Stimulated activated CD4-positive, alpha-beta T cell treated with anti-CD3 and anti-CD28 coated beads, Interleukin-4, amount 100 ng/mL, for 1 hour (primary cell): ENCODE data around the gene SOX13.

Experiments used
- DNase-seq: peaks from one replicate; pipeline ENCODE4 v3.0.0-alpha.2; 2020

The SOX13 gene

GRCh38 chr1:204108312-204109141 lies 35.6 kb downstream of the SOX13 start:
- DNase-seq = no peak

GRCh38 chr1:204110894-204111633 lies 38.1 kb downstream of the SOX13 start:
- DNase-seq = no peak

DNA sequence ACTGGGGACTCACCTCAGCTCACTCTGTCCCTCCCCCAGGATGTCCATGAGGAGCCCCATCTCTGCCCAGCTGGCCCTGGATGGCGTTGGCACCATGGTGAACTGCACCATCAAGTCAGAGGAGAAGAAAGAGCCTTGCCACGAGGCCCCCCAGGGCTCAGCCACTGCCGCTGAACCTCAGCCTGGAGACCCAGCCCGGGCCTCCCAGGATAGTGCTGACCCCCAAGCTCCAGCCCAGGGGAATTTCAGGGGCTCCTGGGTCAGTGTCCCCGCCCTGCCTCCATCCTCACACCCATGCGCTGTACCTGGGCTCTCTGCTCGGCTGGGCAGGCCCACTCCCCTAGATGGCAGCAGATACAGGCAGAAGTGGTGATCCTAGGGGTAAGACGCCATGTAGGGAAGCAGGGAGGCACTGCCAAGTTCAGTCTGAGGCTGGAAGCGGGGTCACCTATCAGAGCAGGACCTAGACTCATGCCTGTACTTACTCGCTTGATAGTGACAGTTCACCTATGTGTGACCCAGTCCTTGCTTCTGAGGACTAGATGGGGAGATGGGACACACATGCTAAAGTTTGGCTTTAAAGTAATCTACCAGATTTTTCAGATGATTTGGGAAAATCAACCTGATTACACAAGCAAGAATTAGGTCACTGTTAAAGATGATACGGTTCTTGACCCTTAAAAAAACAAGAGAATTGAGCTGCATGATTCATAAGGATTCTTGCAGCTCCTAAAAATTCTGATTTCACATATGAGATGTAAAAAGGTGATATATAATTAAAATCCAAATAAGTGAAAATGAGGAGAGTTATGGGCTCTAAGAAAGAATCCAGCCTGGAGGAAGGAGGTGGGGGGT lies 40.2 kb downstream of the SOX13 start:
- DNase-seq = no peak

DNA sequence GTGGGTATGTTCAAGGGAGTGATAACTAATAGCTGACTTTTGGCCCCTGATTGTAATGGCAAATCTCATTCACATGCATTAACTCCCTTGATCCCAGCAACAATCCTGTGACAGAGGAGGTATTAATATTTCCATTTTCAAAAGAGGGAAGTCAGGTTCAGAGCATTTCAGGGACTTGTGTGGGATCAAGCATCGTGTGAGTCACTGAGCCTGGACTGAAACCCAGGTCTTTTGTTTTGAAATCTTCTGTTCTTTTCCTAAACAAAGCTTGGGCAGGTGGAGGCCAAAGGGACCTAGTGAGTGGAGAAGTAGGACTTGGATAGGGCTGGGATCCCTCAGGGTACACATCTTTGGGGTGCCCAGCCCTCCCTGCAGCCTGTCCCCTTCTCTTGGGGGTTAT lies 41.0 kb downstream of the SOX13 start:
- DNase-seq = no peak

GRCh38 chr1:204114606-204115005 lies 41.7 kb downstream of the SOX13 start:
- DNase-seq = no peak

GRCh38 chr1:204115116-204115515 lies 42.2 kb downstream of the SOX13 start:
- no peak for DNase-seq

DNA sequence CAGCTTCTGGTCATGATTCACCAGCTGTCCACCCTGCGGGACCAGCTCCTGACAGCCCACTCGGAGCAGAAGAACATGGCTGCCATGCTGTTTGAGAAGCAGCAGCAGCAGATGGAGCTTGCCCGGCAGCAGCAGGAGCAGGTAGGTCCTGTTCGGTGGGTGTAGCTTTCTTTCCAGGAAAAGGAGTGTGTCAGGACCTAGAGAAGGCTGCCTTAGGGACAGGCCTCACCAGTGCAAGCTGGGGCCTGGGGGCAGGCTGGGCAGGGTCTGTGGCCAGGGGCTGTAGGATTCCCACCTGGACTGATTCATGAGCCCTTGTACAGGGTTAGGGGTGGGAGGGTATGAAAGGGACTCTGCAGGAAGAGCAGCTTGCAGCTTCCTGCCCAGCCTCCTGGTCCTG lies 43.6 kb downstream of the SOX13 start:
- no peak for DNase-seq

DNA sequence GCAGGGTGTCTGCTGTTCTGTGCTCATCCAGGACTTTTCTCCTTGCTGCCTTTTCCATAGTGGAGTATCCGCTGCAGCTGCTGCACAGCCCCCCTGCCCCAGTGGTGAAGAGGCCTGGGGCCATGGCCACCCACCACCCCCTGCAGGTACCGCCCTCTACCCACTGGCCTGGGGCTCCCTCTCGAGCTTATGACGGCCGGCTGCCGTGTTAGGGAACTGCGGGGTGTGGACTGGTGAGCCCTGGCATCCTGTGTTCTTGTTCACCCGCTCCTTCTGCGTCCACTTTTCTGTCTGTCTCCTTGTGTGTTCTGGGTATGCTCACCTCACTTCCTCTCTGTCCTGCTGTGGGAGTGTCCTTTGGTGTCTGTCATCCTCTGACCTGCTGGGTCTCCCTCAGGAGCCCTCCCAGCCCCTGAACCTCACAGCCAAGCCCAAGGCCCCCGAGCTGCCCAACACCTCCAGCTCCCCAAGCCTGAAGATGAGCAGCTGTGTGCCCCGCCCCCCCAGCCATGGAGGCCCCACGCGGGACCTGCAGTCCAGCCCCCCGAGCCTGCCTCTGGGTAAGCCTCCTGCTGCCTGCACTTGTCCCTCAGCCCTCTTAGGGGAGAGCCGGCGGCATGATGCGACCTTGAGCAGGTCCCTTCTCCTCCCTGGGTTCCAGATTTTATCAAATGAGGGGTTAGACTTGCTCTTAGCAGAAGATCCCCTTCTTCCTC lies 49.1 kb downstream of the SOX13 start:
- no peak for DNase-seq

DNA sequence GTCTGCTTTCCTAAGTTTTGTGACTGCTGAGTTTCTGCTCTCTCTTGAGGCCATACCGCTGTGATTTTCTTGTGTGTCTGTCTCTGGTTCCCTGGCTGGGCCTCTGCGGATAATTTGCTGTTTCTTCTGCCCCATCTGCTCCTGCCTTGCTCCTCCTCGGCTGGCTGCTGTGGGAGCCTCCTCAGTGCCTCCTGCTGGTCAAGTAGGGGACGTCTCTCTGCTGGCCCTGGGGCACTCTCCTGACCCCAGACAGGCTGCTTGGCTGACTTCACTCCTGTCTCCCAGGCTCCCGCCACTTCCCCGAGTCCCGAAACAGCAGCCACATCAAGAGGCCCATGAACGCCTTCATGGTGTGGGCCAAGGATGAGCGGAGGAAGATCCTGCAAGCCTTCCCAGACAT lies 50.5 kb downstream of the SOX13 start:
- no peak for DNase-seq

- no peak for DNase-seq
Observed at GRCh38 chr1:204124639-204125038, 51.7 kb downstream of the SOX13 start.

- DNase-seq = no peak
Observed at GRCh38 chr1:204125759-204126351, 52.9 kb downstream of the SOX13 start.

DNA sequence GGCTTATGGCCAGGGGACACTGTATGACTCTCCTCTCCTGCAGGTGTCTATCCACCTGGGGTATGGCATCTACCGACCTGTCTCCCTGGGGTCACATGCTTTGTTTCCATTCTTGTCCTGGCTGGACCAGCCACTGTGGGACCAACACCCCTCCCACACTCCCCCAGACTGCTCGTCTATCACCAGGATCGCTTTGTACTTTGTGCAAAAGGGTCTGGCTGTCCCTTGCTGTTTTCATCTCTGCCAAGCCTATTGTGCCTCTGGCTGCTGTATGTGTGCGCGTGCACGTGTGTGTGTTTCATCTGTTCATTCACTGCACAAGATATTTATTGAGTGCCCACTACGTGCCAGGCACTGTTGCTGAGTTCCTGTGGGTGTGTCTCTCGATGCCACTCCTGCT lies 53.5 kb downstream of the SOX13 start:
- DNase-seq = no peak

DNA sequence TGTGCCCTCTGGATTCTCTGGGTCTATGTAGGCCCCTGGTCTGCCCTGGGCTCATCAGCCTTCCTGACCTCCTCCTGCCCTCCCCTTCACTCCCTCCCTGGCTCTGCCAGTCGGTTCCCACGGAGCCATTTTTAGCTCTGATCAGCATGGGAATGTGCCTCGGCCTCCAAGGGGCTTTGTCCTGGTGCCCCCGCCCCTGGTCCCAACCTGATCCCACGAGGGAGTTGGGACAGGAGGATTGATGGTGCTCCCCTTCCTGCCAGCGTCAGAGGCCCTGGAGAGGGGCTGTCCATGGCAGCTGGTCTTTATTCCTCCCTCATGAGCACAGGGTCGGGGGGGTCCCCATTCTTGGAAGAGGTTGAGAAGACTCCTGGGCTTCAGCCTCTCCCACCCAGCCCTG lies 54.0 kb downstream of the SOX13 start:
- no peak for DNase-seq

GRCh38 chr1:204127597-204128242 lies 54.8 kb downstream of the SOX13 start:
- no peak for DNase-seq

DNA sequence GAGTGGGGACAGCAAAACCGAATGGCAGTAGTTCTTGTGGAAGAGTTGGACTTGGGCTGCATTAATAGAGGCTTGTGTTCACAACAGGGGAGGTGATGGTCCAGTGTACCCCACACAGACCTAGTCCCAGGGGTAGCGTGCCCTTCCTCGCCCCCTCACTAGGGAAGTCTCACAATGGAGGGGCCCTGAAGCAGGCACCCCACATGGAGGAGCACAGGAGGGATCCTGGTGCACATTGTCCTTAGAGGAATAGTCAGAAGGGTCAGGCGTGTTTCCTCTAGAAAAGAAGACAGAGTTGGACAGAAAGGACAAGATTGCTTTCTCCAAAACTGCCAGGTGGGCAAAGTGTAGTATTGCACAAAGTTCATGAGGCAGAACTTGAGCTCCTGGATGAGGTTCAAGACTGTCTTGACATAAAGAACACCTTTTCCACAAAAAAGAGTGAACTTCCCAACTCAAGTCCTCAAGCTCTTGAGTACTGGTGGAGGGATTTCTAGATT lies 55.6 kb downstream of the SOX13 start:
- no peak for DNase-seq

GRCh38 chr1:204128964-204129896 lies 56.3 kb downstream of the SOX13 start:
- peak; percentile 56 for DNase-seq

DNA sequence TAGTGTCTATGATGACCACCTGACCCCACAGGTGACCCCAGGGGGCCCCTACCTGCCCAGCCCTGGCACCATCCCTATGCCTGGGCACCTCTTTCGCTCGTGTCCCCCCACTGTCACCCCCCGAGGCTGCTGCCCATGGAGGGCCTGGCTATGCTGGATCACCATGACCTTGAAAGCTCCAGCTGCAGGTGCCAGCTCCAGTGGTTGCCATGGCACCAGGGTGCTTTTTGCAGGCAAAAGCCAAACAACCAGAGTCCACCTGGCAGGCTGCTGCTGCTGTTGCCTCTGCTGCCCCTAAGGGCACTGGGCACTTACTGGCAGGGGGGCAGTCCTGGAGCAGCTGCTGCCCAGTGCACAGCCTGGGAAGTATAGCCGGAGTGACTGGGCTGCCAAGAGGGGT lies 57.3 kb downstream of the SOX13 start:
- no peak for DNase-seq

DNA sequence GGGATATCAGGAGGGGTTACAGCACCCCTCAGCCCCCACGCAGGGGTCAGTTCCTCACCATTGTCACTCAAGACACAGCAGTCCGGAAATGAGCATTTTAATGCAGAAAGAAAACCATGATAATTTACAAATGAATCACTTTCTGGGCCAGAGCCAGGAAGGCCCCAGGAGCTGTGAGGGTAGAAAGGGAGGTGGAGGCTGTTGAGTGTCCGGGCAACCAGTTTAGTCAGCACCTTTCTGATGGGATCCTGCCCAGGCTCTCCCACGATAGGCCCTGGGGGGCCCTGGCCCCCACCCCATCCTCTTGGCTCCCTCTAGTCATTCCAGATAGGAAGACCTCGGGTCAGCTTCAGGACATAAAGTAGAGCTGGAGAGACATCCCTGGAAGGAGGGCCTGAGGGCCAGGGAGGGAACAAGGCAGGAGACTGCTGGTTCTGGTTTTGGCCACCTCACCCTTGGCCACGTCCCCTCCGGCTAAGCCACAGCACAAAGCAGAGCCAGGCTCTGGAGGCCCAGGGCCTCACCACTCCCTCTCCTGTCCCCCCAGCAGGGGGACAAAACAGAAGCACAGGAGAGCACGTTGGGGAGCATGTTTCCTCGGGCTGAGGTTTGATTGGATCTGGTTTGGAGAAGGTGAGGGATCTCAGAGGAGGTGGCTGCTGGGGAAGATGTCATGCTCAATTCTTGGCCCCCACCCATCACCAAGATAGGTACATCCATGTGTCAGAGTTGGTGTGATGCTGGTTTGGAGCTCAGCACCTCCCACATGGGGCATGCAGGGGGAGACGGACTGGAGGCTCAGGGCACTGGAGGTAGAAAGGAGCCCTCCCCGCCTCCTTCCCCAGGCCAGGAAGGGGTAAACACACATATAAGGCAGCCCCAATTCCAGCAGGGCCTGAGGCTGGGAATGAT lies 58.3 kb downstream of the SOX13 start:
- no peak for DNase-seq

GRCh38 chr1:204131978-204132377 lies 59.1 kb downstream of the SOX13 start:
- DNase-seq = no peak
